Gastroesophageal sphincter (tissue), 3 donors: ENCODE measurements around the gene PDE4A.

Experiments
- CTCF ChIP-seq, 4 experiments: fragments of 200-600 bp in 2 of 4; fragments of 450-650 bp in 2 of 4; sonication (generic) in 1 of 4; IDR thresholded peaks; one replicate each; pipeline ENCODE4 v1.5.1; 2017 to 2019; ENCODE audit warnings: antibody characterized with exemption in 4 of 4, mild to moderate bottlenecking in 2 of 4, moderate library complexity in 2 of 4
- POLR2A ChIP-seq, 2 donors: fragments of 450-650 bp; IDR thresholded peaks; one replicate each; pipeline ENCODE4 v1.6.1; 2017; ENCODE audit warnings: antibody characterized with exemption in 2 of 2, mild to moderate bottlenecking in 2 of 2, moderate library complexity in 1 of 2
- POLR2AphosphoS5 ChIP-seq: sonication (generic); formaldehyde crosslinking; IDR thresholded peaks from one replicate; pipeline ENCODE4 v1.6.1; 2017; ENCODE audit warnings: antibody characterized with exemption

GRCh38 chr19:10428996-10429381, 8.7 kb downstream of the PDE4A start:
- no peak for TF ChIP-seq CTCF (IDR thresholded peaks at IDR 0.05)
- no peak for TF ChIP-seq POLR2A (IDR thresholded peaks at IDR 0.05)
- no peak for TF ChIP-seq POLR2AphosphoS5
